Breast epithelium (tissue), 3 donors: ENCODE data around the gene ACOX3.

ENCODE experiments used
- POLR2A ChIP-seq: fragments of 450-650 bp; IDR thresholded peaks from one replicate; pipeline ENCODE4 v1.6.1; 2016; ENCODE audit warnings: antibody characterized with exemption, mild to moderate bottlenecking, moderate library complexity
- TF ChIP-seq, protein P1 (sequence below), 3 donors: fragments of 450-650 bp; IDR thresholded peaks; one replicate each; pipeline ENCODE4 v1.5.1; 2016 to 2017; ENCODE audit warnings: antibody characterized with exemption in 3 of 3, mild to moderate bottlenecking in 3 of 3, moderate library complexity in 3 of 3

DNA sequence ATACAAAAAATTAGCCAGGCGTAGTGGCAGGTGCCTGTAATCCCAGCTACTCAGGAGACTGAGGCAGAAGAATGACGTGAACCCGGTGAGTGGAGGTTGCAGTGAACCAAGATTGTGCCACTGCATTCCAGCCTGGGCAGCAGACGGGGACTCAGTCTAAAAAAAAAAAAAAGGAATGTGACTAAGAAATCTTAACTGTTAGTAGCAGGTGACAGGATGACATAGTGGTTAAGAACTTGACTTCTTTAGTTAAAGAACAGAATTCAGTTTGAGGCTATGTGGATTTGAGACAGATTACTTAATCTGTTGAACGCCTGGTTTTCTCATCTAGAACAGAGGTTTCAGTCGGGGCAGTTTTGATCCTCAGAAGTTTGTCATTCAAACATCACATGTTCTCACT lies 3.3 kb upstream of the ACOX3 start:
- TF ChIP-seq, protein P1, sequence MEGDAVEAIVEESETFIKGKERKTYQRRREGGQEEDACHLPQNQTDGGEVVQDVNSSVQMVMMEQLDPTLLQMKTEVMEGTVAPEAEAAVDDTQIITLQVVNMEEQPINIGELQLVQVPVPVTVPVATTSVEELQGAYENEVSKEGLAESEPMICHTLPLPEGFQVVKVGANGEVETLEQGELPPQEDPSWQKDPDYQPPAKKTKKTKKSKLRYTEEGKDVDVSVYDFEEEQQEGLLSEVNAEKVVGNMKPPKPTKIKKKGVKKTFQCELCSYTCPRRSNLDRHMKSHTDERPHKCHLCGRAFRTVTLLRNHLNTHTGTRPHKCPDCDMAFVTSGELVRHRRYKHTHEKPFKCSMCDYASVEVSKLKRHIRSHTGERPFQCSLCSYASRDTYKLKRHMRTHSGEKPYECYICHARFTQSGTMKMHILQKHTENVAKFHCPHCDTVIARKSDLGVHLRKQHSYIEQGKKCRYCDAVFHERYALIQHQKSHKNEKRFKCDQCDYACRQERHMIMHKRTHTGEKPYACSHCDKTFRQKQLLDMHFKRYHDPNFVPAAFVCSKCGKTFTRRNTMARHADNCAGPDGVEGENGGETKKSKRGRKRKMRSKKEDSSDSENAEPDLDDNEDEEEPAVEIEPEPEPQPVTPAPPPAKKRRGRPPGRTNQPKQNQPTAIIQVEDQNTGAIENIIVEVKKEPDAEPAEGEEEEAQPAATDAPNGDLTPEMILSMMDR (IDR thresholded peaks at IDR 0.05), result no peak
- TF ChIP-seq POLR2A, result no peak
